ENCODE data around the gene BRD7. TPM values are rescaled to one million over a fixed set of nuclear protein-coding genes. Genes with fewer than 3 reads are reported as not detected.
"Not testable (repeated sequence)": the region's sequence is repeated elsewhere in the genome, so short reads cannot be mapped to it uniquely, and the experiment has no call there.

The BRD7 gene
- total and polyA plus RNA-seq, 2 donors (not counting 3 experiments of a cell fraction or from before 2014, with no cell fraction given) = 17.1 to 69.1 TPM

- peaks cover 3% of the 10 kb centered on the region for H4K20me1 ChIP-seq (replicated peaks; ENCODE audit: control insufficient read depth, extremely low read depth, insufficient read depth, low read length)
- no peaks in the 10 kb centered on the region for H3K9me1 ChIP-seq (replicated peaks; ENCODE audit: control insufficient read depth, extremely low read depth, insufficient read depth, low read length)
- TF ChIP-seq EZH2 (IDR thresholded peaks at IDR 0.05; ENCODE audit: borderline replicate concordance, low read depth, low read length, severe bottlenecking) (no peak), JUN (IDR thresholded peaks at IDR 0.05; ENCODE audit: borderline replicate concordance, insufficient read depth, insufficient read length, low read depth) (no peak), GATA2 (IDR thresholded peaks at IDR 0.05; ENCODE audit: insufficient read depth, insufficient read length, low read depth, low read length) (no peak), POLR2AphosphoS5 (IDR thresholded peaks at IDR 0.05; ENCODE audit: insufficient read depth, low read depth, low read length) (no peak), MAX (IDR thresholded peaks at IDR 0.05; ENCODE audit: insufficient read depth, insufficient read length) (no peak), FOS (IDR thresholded peaks at IDR 0.05; ENCODE audit: borderline replicate concordance, insufficient read depth, low read length) (no peak), CTCF (IDR thresholded peaks at IDR 0.05; ENCODE audit: extremely low read depth in 1 of 2, insufficient read depth in 1 of 2, low read depth in 1 of 2, low read length in 2 of 2) (no peak), POLR2A (IDR thresholded peaks at IDR 0.05; ENCODE audit: low read depth, low read length) (no peak), MYC (IDR thresholded peaks at IDR 0.05; ENCODE audit: low read depth, low read length) (no peak)
- H3K27ac ChIP-seq (ENCODE audit: insufficient read depth, low read depth, low read length) = no peak overlapping the region
- no peaks in the 10 kb centered on the region for H3K27me3 ChIP-seq (ENCODE audit: control insufficient read depth in 2 of 2, insufficient read depth in 2 of 2, low read length in 2 of 2)
- intact Hi-C loops (cut with micrococcal nuclease) (loop anchor here (2.0 kb wide), 1 partner anchor 24 kb away; no protein-coding TSS in a partner anchor), dilution Hi-C loops (cut with MboI; ENCODE audit: extremely low pct_ligation_motif_present, low sequenced_read_pairs) (no loop called here)
- H3K36me3 ChIP-seq (ENCODE audit: control insufficient read depth in 2 of 2, extremely low read depth in 1 of 2, insufficient read depth in 2 of 2, low read length in 2 of 2) = peaks cover 2 to 13% of the 10 kb centered on the region in 2 experiments
- FAIRE-seq (no peak), DNase-seq (ENCODE audit: low read depth, low spot score) (no peak)
- H3K9me3 ChIP-seq (replicated peaks; ENCODE audit: control insufficient read depth, insufficient read depth, low read length) = no peaks in the 10 kb centered on the region
- POLR2A ChIA-PET = no interaction called here
- no peak overlapping the region for H3K4me2 ChIP-seq (ENCODE audit: insufficient read depth, low read length)
- no peak overlapping the region for H3K4me3 ChIP-seq (replicated peaks in 1 of 3; ENCODE audit: insufficient read depth in 1 of 3, low read depth in 1 of 3, low read length in 3 of 3)
- H3K79me2 ChIP-seq (ENCODE audit: control insufficient read depth, insufficient read depth, low read length) = peaks cover 4% of the 10 kb centered on the region
- H3K9ac ChIP-seq (replicated peaks; ENCODE audit: extremely low read depth, insufficient read depth, low read length) = no peak overlapping the region
- CTCF ChIA-PET = no interaction called here
- no TSS peak for BruUV-seq (replicated peaks)
- no peak overlapping the region for H2AFZ ChIP-seq (ENCODE audit: low read depth, low read length)
- no peaks in the 10 kb centered on the region for H3K4me1 ChIP-seq (ENCODE audit: control insufficient read depth, extremely low read depth, insufficient read depth, low read length)
Measured at GRCh38 chr16:50351116-50351515, 17.7 kb downstream of the BRD7 start.

GRCh38 chr16:50345210-50345609 is 23.6 kb downstream of the BRD7 start:
- H3K27ac ChIP-seq (ENCODE audit: insufficient read depth, low read depth, low read length); DNase-seq (ENCODE audit: low read depth, low spot score); H3K4me1 ChIP-seq (ENCODE audit: control insufficient read depth, extremely low read depth, insufficient read depth, low read length); FAIRE-seq; H2AFZ ChIP-seq (ENCODE audit: low read depth, low read length); H3K4me2 ChIP-seq (ENCODE audit: insufficient read depth, low read length); intact Hi-C loops (cut with micrococcal nuclease); BruUV-seq (replicated peaks); H3K27me3 ChIP-seq (ENCODE audit: control insufficient read depth in 2 of 2, insufficient read depth in 2 of 2, low read length in 2 of 2); H3K4me3 ChIP-seq (replicated peaks in 1 of 3; ENCODE audit: insufficient read depth in 1 of 3, low read depth in 1 of 3, low read length in 3 of 3); POLR2A ChIA-PET; H4K20me1 ChIP-seq (replicated peaks; ENCODE audit: control insufficient read depth, extremely low read depth, insufficient read depth, low read length); H3K9me3 ChIP-seq (replicated peaks; ENCODE audit: control insufficient read depth, insufficient read depth, low read length); H3K79me2 ChIP-seq (ENCODE audit: control insufficient read depth, insufficient read depth, low read length); H3K36me3 ChIP-seq (ENCODE audit: control insufficient read depth in 2 of 2, extremely low read depth in 1 of 2, insufficient read depth in 2 of 2, low read length in 2 of 2); H3K9me1 ChIP-seq (replicated peaks; ENCODE audit: control insufficient read depth, extremely low read depth, insufficient read depth, low read length); H3K9ac ChIP-seq (replicated peaks; ENCODE audit: extremely low read depth, insufficient read depth, low read length); dilution Hi-C loops (cut with MboI; ENCODE audit: extremely low pct_ligation_motif_present, low sequenced_read_pairs): not testable (repeated sequence)
- CTCF ChIA-PET = interaction anchor here (1.6 kb wide), 1 partner anchor 9 kb away, joined by 4 read pairs; no protein-coding TSS in a partner anchor

DNA sequence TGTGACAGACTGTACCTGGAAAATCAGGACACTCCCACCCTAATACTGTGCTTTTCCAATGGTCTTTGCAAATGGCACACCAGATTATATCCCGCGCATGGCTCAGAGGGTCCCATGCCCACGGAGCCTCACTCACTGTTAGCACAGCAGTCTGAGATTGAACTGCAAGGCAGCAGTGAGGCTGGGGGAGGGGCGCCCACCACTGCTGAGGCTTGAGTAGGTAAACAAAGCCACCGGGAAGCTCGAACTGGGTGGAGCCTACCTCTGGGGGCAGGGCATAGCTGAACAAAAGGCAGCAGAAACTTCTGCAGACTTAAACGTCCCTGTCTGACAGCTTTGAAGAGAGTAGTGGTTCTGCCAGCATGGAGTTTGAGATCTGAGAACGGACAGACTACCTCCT is 25.2 kb downstream of the BRD7 start:
- DNase-seq (ENCODE audit: low read depth, low spot score); H3K4me1 ChIP-seq (ENCODE audit: control insufficient read depth, extremely low read depth, insufficient read depth, low read length); H3K9me1 ChIP-seq (replicated peaks; ENCODE audit: control insufficient read depth, extremely low read depth, insufficient read depth, low read length); BruUV-seq (replicated peaks); POLR2A ChIA-PET; H4K20me1 ChIP-seq (replicated peaks; ENCODE audit: control insufficient read depth, extremely low read depth, insufficient read depth, low read length); H3K27ac ChIP-seq (ENCODE audit: insufficient read depth, low read depth, low read length); H3K9me3 ChIP-seq (replicated peaks; ENCODE audit: control insufficient read depth, insufficient read depth, low read length); intact Hi-C loops (cut with micrococcal nuclease); H3K27me3 ChIP-seq (ENCODE audit: control insufficient read depth in 2 of 2, insufficient read depth in 2 of 2, low read length in 2 of 2); FAIRE-seq; H2AFZ ChIP-seq (ENCODE audit: low read depth, low read length); H3K79me2 ChIP-seq (ENCODE audit: control insufficient read depth, insufficient read depth, low read length); H3K36me3 ChIP-seq (ENCODE audit: control insufficient read depth in 2 of 2, extremely low read depth in 1 of 2, insufficient read depth in 2 of 2, low read length in 2 of 2); H3K4me2 ChIP-seq (ENCODE audit: insufficient read depth, low read length); H3K4me3 ChIP-seq (replicated peaks in 1 of 3; ENCODE audit: insufficient read depth in 1 of 3, low read depth in 1 of 3, low read length in 3 of 3); dilution Hi-C loops (cut with MboI; ENCODE audit: extremely low pct_ligation_motif_present, low sequenced_read_pairs); H3K9ac ChIP-seq (replicated peaks; ENCODE audit: extremely low read depth, insufficient read depth, low read length): not testable (repeated sequence)
- CTCF ChIA-PET = interaction anchor here (1.4 kb wide), 1 partner anchor 11 kb away, joined by 11 read pairs; no protein-coding TSS in a partner anchor
